CD4-positive, alpha-beta memory T cell (primary cell): ENCODE results near the gene UBAC1. TPM values are rescaled to one million over a fixed set of nuclear protein-coding genes. Genes with fewer than 3 reads are reported as not detected.

ENCODE experiments used
- CTCF ChIA-PET: fragments of 350-600 bp; sonication (Branson Sonifier 250); formaldehyde crosslinking; loops from one replicate; lab custom pipeline; 2021; ENCODE audit warnings: inconsistent platforms; ENCODE audit not compliant: partially characterized antibody; lab: Charles Lee
- POLR2A ChIA-PET: fragments of 350-600 bp; sonication (Branson Sonifier 250); formaldehyde crosslinking; loops from one replicate; lab custom pipeline; 2021; ENCODE audit not compliant: partially characterized antibody; lab: Charles Lee
- DNase-seq, 5 donors: peaks; one replicate each; pipeline versions ENCODE4 v3.0.0 to v3.0.0-alpha.2; 2020 to 2022; ENCODE audit warnings: mixed read lengths in 1 of 5
- H3K27ac ChIP-seq: one replicate; pipeline ENCODE4 v1.7.0; 2013; ENCODE audit warnings: low read depth, low read length
- H3K27me3 ChIP-seq: 2 replicates; pipeline ENCODE4 v1.7.0; 2013; ENCODE audit warnings: mild to moderate bottlenecking, low read length, moderate library complexity; ENCODE audit not compliant: insufficient read depth
- H3K36me3 ChIP-seq: 2 replicates; pipeline ENCODE4 v1.7.0; 2013; ENCODE audit warnings: mild to moderate bottlenecking, low read length, moderate library complexity; ENCODE audit not compliant: insufficient read depth
- H3K4me1 ChIP-seq: 2 replicates; pipeline ENCODE4 v1.7.0; 2013; ENCODE audit warnings: mild to moderate bottlenecking, low read length, moderate library complexity; ENCODE audit not compliant: insufficient read depth
- H3K4me3 ChIP-seq, 2 donors: one replicate each; pipeline ENCODE4 v1.7.0; 2013; ENCODE audit warnings: low read length in 2 of 2, mild to moderate bottlenecking in 1 of 2
- H3K9me3 ChIP-seq, 2 donors: one replicate each; pipeline ENCODE4 v1.7.0; 2013; ENCODE audit warnings: low read length in 2 of 2, control low read depth in 1 of 2; ENCODE audit not compliant: control insufficient read depth in 1 of 2
- H3K27ac Mint-ChIP-seq, 7 donors: one replicate each; pipeline ENCODE4 v1.8.0; 2020 to 2021; ENCODE audit warnings: mixed read lengths in 7 of 7, mild to moderate bottlenecking in 6 of 7, inconsistent platforms in 3 of 7, moderate library complexity in 3 of 7
- H3K27me3 Mint-ChIP-seq, 2 donors: one replicate each; pipeline ENCODE4 v1.8.0; 2020 to 2021; ENCODE audit warnings: mixed read lengths in 2 of 2
- H3K36me3 Mint-ChIP-seq, 2 donors: one replicate each; pipeline ENCODE4 v1.8.0; 2020 to 2021; ENCODE audit warnings: mixed read lengths in 2 of 2, inconsistent platforms in 1 of 2, mild to moderate bottlenecking in 1 of 2
- H3K4me1 Mint-ChIP-seq, 4 donors: one replicate each; pipeline ENCODE4 v1.8.0; 2020 to 2021; ENCODE audit warnings: mixed read lengths in 4 of 4, mild to moderate bottlenecking in 1 of 4
- H3K4me3 Mint-ChIP-seq, 8 donors: one replicate each; pipeline ENCODE4 v1.8.0; 2020 to 2021; ENCODE audit warnings: mixed read lengths in 8 of 8, mild to moderate bottlenecking in 7 of 8, moderate library complexity in 6 of 8, inconsistent platforms in 3 of 8
- H3K9me3 Mint-ChIP-seq, 8 donors: one replicate each; pipeline ENCODE4 v1.8.0; 2020 to 2021; ENCODE audit warnings: mixed read lengths in 8 of 8, mild to moderate bottlenecking in 5 of 8, inconsistent platforms in 3 of 8, moderate library complexity in 1 of 8
- intact Hi-C: fragments of 100-400 bp; cut with micrococcal nuclease; formaldehyde crosslinking; loops from one replicate; pipeline ENCODE4 v1.15.1; 2023
- polyA plus RNA-seq, 2 donors: library from polyadenylated mRNA; unstranded; fragments of 300-500 nt; fragmentation: Illumina TruSeq; gene quantifications; one replicate each; pipeline ENCODE4 v1.2.3, GENCODE V29; 2021
- total RNA-seq, 2 experiments: library from RNA; stranded (reverse); gene quantifications; one replicate each; pipeline ENCODE4 v1.2.3, GENCODE V29; 2021

The UBAC1 gene
- total and polyA plus RNA-seq, 4 experiments from 2014 or later: 23.0 to 32.8 (median 28.1) TPM

- peaks cover 54 to 75% (median 65%) of the 10 kb centered on the region in 4 donors for H3K4me1 Mint-ChIP-seq
- CTCF ChIA-PET: no interaction called here
- peak overlapping the region in 2 of 7 donors; percentile 1 to 51 for H3K27ac Mint-ChIP-seq
- H3K36me3 Mint-ChIP-seq: peaks cover 3 to 7% of the 10 kb centered on the region in 2 donors
- Histone ChIP-seq H3K27me3 (no peaks in the 10 kb centered on the region), H3K4me3 (no peak overlapping the region), H3K9me3 (no peaks in the 10 kb centered on the region), H3K27ac (no peak overlapping the region), H3K4me1 (peaks cover 34% of the 10 kb centered on the region), H3K36me3 (no peaks in the 10 kb centered on the region)
- no peak for DNase-seq
- peaks cover 0 to 5% (median 0%) of the 10 kb centered on the region in 8 donors for H3K9me3 Mint-ChIP-seq
- H3K27me3 Mint-ChIP-seq: no peaks in the 10 kb centered on the region
- POLR2A ChIA-PET: no interaction called here
- intact Hi-C loops: no loop called here
- no peak overlapping the region for H3K4me3 Mint-ChIP-seq
Measured at GRCh38 chr9:135901031-135901758, 60.0 kb downstream of the UBAC1 start.

- Histone ChIP-seq H3K27ac (no peak overlapping the region), H3K4me3 (no peak overlapping the region), H3K36me3 (no peaks in the 10 kb centered on the region), H3K4me1 (peaks cover 27% of the 10 kb centered on the region), H3K9me3 (no peaks in the 10 kb centered on the region), H3K27me3 (no peaks in the 10 kb centered on the region)
- intact Hi-C loops: no loop called here
- ChIA-PET POLR2A (no interaction called here), CTCF (interaction anchor here (1.3 kb wide), 1 partner anchor 10 kb away, joined by 3 read pairs; no protein-coding TSS in a partner anchor)
- DNase-seq: no peak
- Mint-ChIP-seq H3K36me3 (peaks cover 3 to 4% of the 10 kb centered on the region in 2 donors), H3K9me3 (peaks cover 0 to 5% (median 0%) of the 10 kb centered on the region in 8 donors), H3K27ac (peak overlapping the region in 5 of 7 donors; percentile 3 to 38 (median 11)), H3K27me3 (no peaks in the 10 kb centered on the region), H3K4me1 (peaks cover 52 to 79% (median 66%) of the 10 kb centered on the region in 4 donors), H3K4me3 (peak overlapping the region in 6 of 8 donors; percentile 4 to 64 (median 24))
Measured at GRCh38 chr9:135898634-135899407, 62.4 kb downstream of the UBAC1 start.

GRCh38 chr9:135896626-135897025, 64.5 kb downstream of the UBAC1 start:
- H3K4me3 ChIP-seq: no peak overlapping the region
- H3K9me3 Mint-ChIP-seq: peaks cover 0 to 5% (median 0%) of the 10 kb centered on the region in 8 donors
- peaks cover 37% of the 10 kb centered on the region for H3K4me1 ChIP-seq
- no peaks in the 10 kb centered on the region for H3K9me3 ChIP-seq
- intact Hi-C loops: no loop called here
- no peak for DNase-seq
- no peak overlapping the region for H3K27ac ChIP-seq
- H3K36me3 Mint-ChIP-seq: peaks cover 3 to 4% of the 10 kb centered on the region in 2 donors
- peaks cover 58 to 79% (median 69%) of the 10 kb centered on the region in 4 donors for H3K4me1 Mint-ChIP-seq
- peak overlapping the region in 1 of 7 donors; percentile 19 for H3K27ac Mint-ChIP-seq
- no peaks in the 10 kb centered on the region for H3K27me3 ChIP-seq
- CTCF ChIA-PET: interaction anchor here (0.6 to 0.9 kb wide), 3 partner anchors 29 to 376 kb away, joined by 3 read pairs; no protein-coding TSS in a partner anchor
- peak overlapping the region in 1 of 8 donors; percentile 25 for H3K4me3 Mint-ChIP-seq
- no peaks in the 10 kb centered on the region for H3K27me3 Mint-ChIP-seq
- POLR2A ChIA-PET: no interaction called here
- no peaks in the 10 kb centered on the region for H3K36me3 ChIP-seq

- H3K9me3 ChIP-seq: no peaks in the 10 kb centered on the region
- no peak for DNase-seq
- peaks cover 40% of the 10 kb centered on the region for H3K4me1 ChIP-seq
- no peaks in the 10 kb centered on the region for H3K36me3 ChIP-seq
- H3K27ac Mint-ChIP-seq: no peak overlapping the region
- no peak overlapping the region for H3K27ac ChIP-seq
- no peaks in the 10 kb centered on the region for H3K27me3 ChIP-seq
- H3K4me3 Mint-ChIP-seq: no peak overlapping the region
- no peak overlapping the region for H3K4me3 ChIP-seq
- peaks cover 59 to 80% (median 69%) of the 10 kb centered on the region in 4 donors for H3K4me1 Mint-ChIP-seq
- intact Hi-C loops: no loop called here
- POLR2A ChIA-PET: no interaction called here
- peaks cover 0 to 5% (median 0%) of the 10 kb centered on the region in 8 donors for H3K9me3 Mint-ChIP-seq
- H3K36me3 Mint-ChIP-seq: peaks cover 3 to 4% of the 10 kb centered on the region in 2 donors
- H3K27me3 Mint-ChIP-seq: no peaks in the 10 kb centered on the region
- CTCF ChIA-PET: interaction anchor here (0.6 to 0.9 kb wide), 2 partner anchors 28 to 376 kb away, joined by 3 read pairs; no protein-coding TSS in a partner anchor
Measured at GRCh38 chr9:135896205-135896604, 65.0 kb downstream of the UBAC1 start.

- Histone ChIP-seq H3K27ac (no peak overlapping the region), H3K4me3 (no peak overlapping the region), H3K4me1 (peaks cover 48% of the 10 kb centered on the region), H3K9me3 (no peaks in the 10 kb centered on the region), H3K27me3 (no peaks in the 10 kb centered on the region), H3K36me3 (no peaks in the 10 kb centered on the region)
- intact Hi-C loops: no loop called here
- POLR2A ChIA-PET: interaction anchor here (0.6 kb wide), 1 partner anchor 12 kb away, joined by 3 read pairs; the partner anchor contains the start of gene CAMSAP1
- H3K4me3 Mint-ChIP-seq: no peak overlapping the region
- CTCF ChIA-PET: no interaction called here
- DNase-seq: no peak
- no peaks in the 10 kb centered on the region for H3K27me3 Mint-ChIP-seq
- H3K4me1 Mint-ChIP-seq: peaks cover 60 to 85% (median 69%) of the 10 kb centered on the region in 4 donors
- H3K36me3 Mint-ChIP-seq: peaks cover 3 to 4% of the 10 kb centered on the region in 2 donors
- peaks cover 0 to 5% (median 0%) of the 10 kb centered on the region in 8 donors for H3K9me3 Mint-ChIP-seq
- H3K27ac Mint-ChIP-seq: peak overlapping the region in 4 of 7 donors; percentile 2 to 21 (median 4)
Measured at GRCh38 chr9:135895202-135895848, 65.8 kb downstream of the UBAC1 start.

- Mint-ChIP-seq H3K36me3 (peaks cover 2 to 3% of the 10 kb centered on the region in 2 donors), H3K27ac (peak overlapping the region in 5 of 7 donors; percentile 14 to 43 (median 29)), H3K27me3 (no peaks in the 10 kb centered on the region), H3K9me3 (no peaks in the 10 kb centered on the region), H3K4me3 (peak overlapping the region in 5 of 8 donors; percentile 3 to 32 (median 16)), H3K4me1 (peaks cover 50 to 89% (median 67%) of the 10 kb centered on the region in 4 donors)
- DNase-seq: no peak
- H3K27me3 ChIP-seq: no peaks in the 10 kb centered on the region
- H3K27ac ChIP-seq: no peak overlapping the region
- intact Hi-C loops: no loop called here
- H3K4me3 ChIP-seq: no peak overlapping the region
- ChIA-PET POLR2A (no interaction called here), CTCF (no interaction called here)
- H3K9me3 ChIP-seq: no peaks in the 10 kb centered on the region
- H3K36me3 ChIP-seq: no peaks in the 10 kb centered on the region
- peaks cover 45% of the 10 kb centered on the region for H3K4me1 ChIP-seq
Measured at GRCh38 chr9:135893104-135893503, 68.1 kb downstream of the UBAC1 start.
